ENCODE data around the gene DNMT3B.

DNMT3B gene

GRCh38 chr20:32829311-32830005, 67.3 kb downstream of the DNMT3B start:
- H4K20me1 ChIP-seq (ENCODE audit: insufficient read depth): peaks cover 16% of the 10 kb centered on the region
- peak overlapping the region; percentile 2; the same call in 1 of the 2 replicates for H3K27ac ChIP-seq
- H3K27me3 ChIP-seq (ENCODE audit: insufficient read depth, low read depth): no peaks in the 10 kb centered on the region
- H3K4me3 ChIP-seq (IDR thresholded peaks at IDR 0.05; ENCODE audit: insufficient read depth, low read depth, low read length): no peak overlapping the region
- TF ChIP-seq, protein P1, sequence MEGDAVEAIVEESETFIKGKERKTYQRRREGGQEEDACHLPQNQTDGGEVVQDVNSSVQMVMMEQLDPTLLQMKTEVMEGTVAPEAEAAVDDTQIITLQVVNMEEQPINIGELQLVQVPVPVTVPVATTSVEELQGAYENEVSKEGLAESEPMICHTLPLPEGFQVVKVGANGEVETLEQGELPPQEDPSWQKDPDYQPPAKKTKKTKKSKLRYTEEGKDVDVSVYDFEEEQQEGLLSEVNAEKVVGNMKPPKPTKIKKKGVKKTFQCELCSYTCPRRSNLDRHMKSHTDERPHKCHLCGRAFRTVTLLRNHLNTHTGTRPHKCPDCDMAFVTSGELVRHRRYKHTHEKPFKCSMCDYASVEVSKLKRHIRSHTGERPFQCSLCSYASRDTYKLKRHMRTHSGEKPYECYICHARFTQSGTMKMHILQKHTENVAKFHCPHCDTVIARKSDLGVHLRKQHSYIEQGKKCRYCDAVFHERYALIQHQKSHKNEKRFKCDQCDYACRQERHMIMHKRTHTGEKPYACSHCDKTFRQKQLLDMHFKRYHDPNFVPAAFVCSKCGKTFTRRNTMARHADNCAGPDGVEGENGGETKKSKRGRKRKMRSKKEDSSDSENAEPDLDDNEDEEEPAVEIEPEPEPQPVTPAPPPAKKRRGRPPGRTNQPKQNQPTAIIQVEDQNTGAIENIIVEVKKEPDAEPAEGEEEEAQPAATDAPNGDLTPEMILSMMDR (conservative IDR thresholded peaks at IDR 0.05; ENCODE audit: low read depth, low read length): no peak
- H3K36me3 ChIP-seq (ENCODE audit: insufficient read depth): peaks cover 16% of the 10 kb centered on the region; the same call in 1 of the 2 replicates
- peaks cover 6% of the 10 kb centered on the region for H3K4me1 ChIP-seq (ENCODE audit: low read depth, poor library complexity, severe bottlenecking)
- no peak overlapping the region for H3K4me2 ChIP-seq
- peaks cover 96% of the 10 kb centered on the region for H3K79me2 ChIP-seq (ENCODE audit: insufficient read depth, low read depth)
- H3K9ac ChIP-seq: no peak overlapping the region
- no peak overlapping the region for H2AFZ ChIP-seq (ENCODE audit: low read depth)

- H3K4me2 ChIP-seq: no peak overlapping the region
- H3K27me3 ChIP-seq (ENCODE audit: insufficient read depth, low read depth): no peaks in the 10 kb centered on the region
- H4K20me1 ChIP-seq (ENCODE audit: insufficient read depth): peaks cover 7% of the 10 kb centered on the region; the same call in 1 of the 2 replicates
- H3K36me3 ChIP-seq (ENCODE audit: insufficient read depth): peaks cover 18% of the 10 kb centered on the region; the same call in 1 of the 2 replicates
- H3K9ac ChIP-seq: no peak overlapping the region
- no peak overlapping the region for H3K27ac ChIP-seq
- H3K4me3 ChIP-seq (IDR thresholded peaks at IDR 0.05; ENCODE audit: insufficient read depth, low read depth, low read length): no peak overlapping the region
- H2AFZ ChIP-seq (ENCODE audit: low read depth): no peak overlapping the region
- H3K79me2 ChIP-seq (ENCODE audit: insufficient read depth, low read depth): peaks cover 96% of the 10 kb centered on the region
- no peaks in the 10 kb centered on the region for H3K4me1 ChIP-seq (ENCODE audit: low read depth, poor library complexity, severe bottlenecking)
- TF ChIP-seq, protein P1 (conservative IDR thresholded peaks at IDR 0.05; ENCODE audit: low read depth, low read length): no peak
These were observed 68.3 kb downstream of the DNMT3B start for GRCh38 chr20:32830437-32830836.

DNA sequence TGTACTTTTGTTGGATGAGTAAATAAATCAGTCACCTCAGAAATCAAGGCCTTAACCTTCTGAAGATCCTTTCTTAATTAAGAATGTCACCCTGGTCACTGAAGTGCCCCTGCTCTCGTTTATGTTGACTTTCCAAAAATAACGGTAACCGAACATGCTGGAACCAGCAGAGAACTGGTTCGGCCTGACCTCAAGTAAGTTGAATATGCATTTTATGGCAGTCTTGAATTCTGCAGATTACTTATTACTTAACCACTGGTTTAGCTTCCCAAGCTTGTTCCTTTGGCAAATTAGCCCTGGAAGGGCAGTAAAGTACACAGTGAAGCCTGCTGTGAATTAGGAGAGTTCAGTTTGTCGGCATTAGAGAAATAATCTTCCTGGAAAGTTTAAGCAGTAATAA, 69.8 kb downstream of the DNMT3B start:
- Histone ChIP-seq H3K27me3 (ENCODE audit: insufficient read depth, low read depth) (no peaks in the 10 kb centered on the region), H3K4me1 (ENCODE audit: low read depth, poor library complexity, severe bottlenecking) (no peaks in the 10 kb centered on the region), H3K36me3 (ENCODE audit: insufficient read depth) (peaks cover 18% of the 10 kb centered on the region; the same call in 1 of the 2 replicates), H3K79me2 (ENCODE audit: insufficient read depth, low read depth) (peaks cover 94% of the 10 kb centered on the region), H3K4me3 (IDR thresholded peaks at IDR 0.05; ENCODE audit: insufficient read depth, low read depth, low read length) (no peak overlapping the region), H4K20me1 (ENCODE audit: insufficient read depth) (peaks cover 7% of the 10 kb centered on the region; the same call in 1 of the 2 replicates), H3K4me2 (no peak overlapping the region), H3K27ac (no peak overlapping the region), H3K9ac (no peak overlapping the region), H2AFZ (ENCODE audit: low read depth) (no peak overlapping the region)
- TF ChIP-seq, protein P1 (conservative IDR thresholded peaks at IDR 0.05; ENCODE audit: low read depth, low read length): no peak

GRCh38 chr20:32832664-32833063, 70.5 kb downstream of the DNMT3B start:
- Histone ChIP-seq H3K4me2 (no peak overlapping the region), H3K9ac (no peak overlapping the region), H3K4me3 (IDR thresholded peaks at IDR 0.05; ENCODE audit: insufficient read depth, low read depth, low read length) (no peak overlapping the region), H3K79me2 (ENCODE audit: insufficient read depth, low read depth) (peaks cover 87% of the 10 kb centered on the region), H3K27me3 (ENCODE audit: insufficient read depth, low read depth) (no peaks in the 10 kb centered on the region), H3K27ac (no peak overlapping the region), H4K20me1 (ENCODE audit: insufficient read depth) (peaks cover 7% of the 10 kb centered on the region; the same call in 1 of the 2 replicates), H3K36me3 (ENCODE audit: insufficient read depth) (peaks cover 15% of the 10 kb centered on the region; the same call in 1 of the 2 replicates), H2AFZ (ENCODE audit: low read depth) (no peak overlapping the region), H3K4me1 (ENCODE audit: low read depth, poor library complexity, severe bottlenecking) (no peaks in the 10 kb centered on the region)
- TF ChIP-seq, protein P1 (conservative IDR thresholded peaks at IDR 0.05; ENCODE audit: low read depth, low read length): no peak
